GM19238 (cell line): ENCODE data around the gene CXorf51B.
"Not testable (repeated sequence)": the region's sequence is repeated elsewhere in the genome, so short reads cannot be mapped to it uniquely, and the experiment has no call there.

ENCODE experiments used
- DNase-seq: peaks from one replicate; pipeline ENCODE4 v3.0.0; 2011; ENCODE audit warnings: low spot score; ENCODE audit not compliant: insufficient read length

The CXorf51B gene

DNA sequence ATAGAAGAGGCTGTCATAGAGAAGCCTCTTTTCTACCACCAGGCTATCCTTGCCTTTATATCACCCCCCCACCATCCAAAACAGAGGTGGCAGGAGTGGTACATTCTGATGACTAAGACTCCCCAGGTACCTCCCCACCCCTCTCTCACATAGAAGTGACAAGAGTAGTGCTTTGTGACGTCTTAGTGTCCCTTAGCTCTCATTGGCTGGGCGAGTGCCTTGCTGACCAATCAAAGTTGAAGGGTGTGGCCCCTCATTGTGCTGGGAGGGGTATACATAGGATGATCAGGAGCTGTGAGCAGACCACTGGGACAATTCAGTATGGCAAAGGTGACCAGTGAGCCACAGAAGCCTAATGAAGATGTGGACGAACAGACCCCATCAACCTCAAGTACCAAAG lies at the start of gene CXorf51B:
CXorf51B (plus strand) TSS at position 301 of the 400 bp plus-strand sequence; CDS start at position 322, 21 bp downstream.
- not testable (repeated sequence) for DNase-seq

DNA sequence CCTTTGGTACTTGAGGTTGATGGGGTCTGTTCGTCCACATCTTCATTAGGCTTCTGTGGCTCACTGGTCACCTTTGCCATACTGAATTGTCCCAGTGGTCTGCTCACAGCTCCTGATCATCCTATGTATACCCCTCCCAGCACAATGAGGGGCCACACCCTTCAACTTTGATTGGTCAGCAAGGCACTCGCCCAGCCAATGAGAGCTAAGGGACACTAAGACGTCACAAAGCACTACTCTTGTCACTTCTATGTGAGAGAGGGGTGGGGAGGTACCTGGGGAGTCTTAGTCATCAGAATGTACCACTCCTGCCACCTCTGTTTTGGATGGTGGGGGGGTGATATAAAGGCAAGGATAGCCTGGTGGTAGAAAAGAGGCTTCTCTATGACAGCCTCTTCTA lies 5.1 kb downstream of the CXorf51B start, which contains the start of gene CXorf51A:
CXorf51A (minus strand) TSS at position 101 of the 400 bp plus-strand sequence; CDS start at position 80, 21 bp downstream.
- not testable (repeated sequence) for DNase-seq

DNA sequence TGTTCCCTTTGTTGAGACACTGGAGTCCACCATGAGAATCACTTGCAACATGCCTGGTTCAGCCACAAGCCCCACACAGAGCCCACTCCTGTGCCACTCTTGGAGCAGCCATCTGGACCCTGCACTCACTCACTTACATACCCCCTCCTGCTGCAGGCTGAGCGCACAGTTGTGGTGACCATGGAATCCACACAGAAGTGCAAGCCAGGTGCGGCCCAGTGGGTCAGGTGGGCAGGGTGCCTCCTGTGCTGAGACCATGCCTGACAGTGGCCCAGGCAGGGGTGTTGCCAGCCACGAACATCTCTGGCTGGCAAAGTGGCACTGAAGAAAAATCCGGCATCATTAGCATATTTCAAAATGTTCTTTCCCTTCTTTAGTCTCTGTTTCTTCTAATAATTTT lies 22.4 kb downstream of the CXorf51B start:
- no peak for DNase-seq

DNA sequence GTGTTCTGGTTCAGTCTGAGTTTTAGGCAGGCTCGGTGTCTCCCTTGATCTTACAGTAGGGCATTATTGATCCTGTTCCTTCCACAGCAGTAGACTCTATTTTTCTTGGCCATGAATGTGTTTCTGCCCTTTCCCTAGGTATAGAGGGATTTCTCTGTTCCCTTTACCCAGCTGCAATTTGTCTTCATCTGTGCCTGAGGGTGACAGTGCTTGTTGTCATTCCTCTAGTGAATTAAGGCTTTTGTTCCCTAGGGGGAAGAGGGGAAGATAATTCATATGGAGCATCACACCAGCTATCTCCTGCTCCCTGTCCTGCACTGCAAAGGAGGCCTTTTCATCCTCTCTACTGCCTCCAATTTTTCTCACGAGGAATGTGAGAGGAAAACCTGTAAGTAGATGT lies 44.7 kb downstream of the CXorf51B start:
- DNase-seq: no peak
